Left ventricle myocardium inferior (tissue), 1 donor: ENCODE results near the gene NDST3. TPM values are rescaled to one million over a fixed set of nuclear protein-coding genes. Genes with fewer than 3 reads are reported as not detected.

Experiments used
- DNase-seq: peaks from one replicate; pipeline ENCODE4 v3.0.0-alpha.2; 2020
- H3K27ac ChIP-seq: fragments of 200-600 bp; replicated peaks from 2 replicates; pipeline ENCODE4 v1.8.0; 2021
- H3K27me3 ChIP-seq: fragments of 200-600 bp; 2 replicates; pipeline ENCODE4 v1.8.0; 2021; ENCODE audit warnings: low read depth
- H3K36me3 ChIP-seq: fragments of 200-600 bp; 2 replicates; pipeline ENCODE4 v1.8.0; 2021
- H3K4me1 ChIP-seq: fragments of 200-600 bp; 2 replicates; pipeline ENCODE4 v1.8.0; 2021
- H3K4me3 ChIP-seq: fragments of 200-600 bp; 2 replicates; pipeline ENCODE4 v1.8.0; 2021; ENCODE audit warnings: mild to moderate bottlenecking, moderate library complexity
- H3K9me3 ChIP-seq: fragments of 200-600 bp; replicated peaks from 2 replicates; pipeline ENCODE4 v1.8.0; 2021
- intact Hi-C: fragments of 100-400 bp; cut with micrococcal nuclease; formaldehyde crosslinking; loops from one replicate; pipeline ENCODE4 v1.11.0; 2022
- total RNA-seq: library from RNA; stranded (reverse); fragmentation: NEBNext Ultra II Directional; extraction: Animal tissue kit (Norgen Biotek cat#: 25700); gene quantifications from one replicate; pipeline ENCODE4 v1.2.1, GENCODE V29; 2021
- TF ChIP-seq, protein P1 (sequence below): fragments of 200-600 bp; IDR thresholded peaks from 2 replicates; pipeline ENCODE4 v1.8.0; 2021; ENCODE audit warnings: antibody characterized with exemption, mild to moderate bottlenecking, borderline replicate concordance
- donor health status: DM: no; HTN: yes; CAD: no; lungs with severe emphysema.

Gene NDST3
- total RNA-seq, 1 donor from 2014 or later = not detected

DNA sequence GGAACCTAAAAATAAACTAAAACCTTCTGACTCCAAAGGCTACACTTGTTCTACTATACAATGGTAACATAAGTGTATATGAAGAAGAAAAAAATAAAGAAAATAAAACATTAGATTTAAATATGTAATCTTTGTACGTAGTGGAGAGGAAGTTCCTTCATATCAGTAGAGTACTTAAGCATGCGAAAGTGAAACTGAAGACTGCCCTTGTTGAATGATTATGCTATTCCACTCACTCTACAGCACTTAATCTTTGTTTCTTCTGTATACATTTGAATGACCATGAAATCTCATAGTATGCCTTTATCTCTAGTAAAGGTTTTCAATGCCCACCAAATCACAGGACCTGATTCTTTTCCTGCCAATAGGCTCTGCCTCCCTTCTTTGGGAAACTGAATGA, 78.9 kb downstream of the NDST3 start:
- Histone ChIP-seq H3K4me1 (no peaks in the 10 kb centered on the region), H3K36me3 (no peaks in the 10 kb centered on the region), H3K27me3 (no peaks in the 10 kb centered on the region), H3K27ac (no peak overlapping the region), H3K9me3 (no peaks in the 10 kb centered on the region), H3K4me3 (no peak overlapping the region)
- TF ChIP-seq, protein P1, sequence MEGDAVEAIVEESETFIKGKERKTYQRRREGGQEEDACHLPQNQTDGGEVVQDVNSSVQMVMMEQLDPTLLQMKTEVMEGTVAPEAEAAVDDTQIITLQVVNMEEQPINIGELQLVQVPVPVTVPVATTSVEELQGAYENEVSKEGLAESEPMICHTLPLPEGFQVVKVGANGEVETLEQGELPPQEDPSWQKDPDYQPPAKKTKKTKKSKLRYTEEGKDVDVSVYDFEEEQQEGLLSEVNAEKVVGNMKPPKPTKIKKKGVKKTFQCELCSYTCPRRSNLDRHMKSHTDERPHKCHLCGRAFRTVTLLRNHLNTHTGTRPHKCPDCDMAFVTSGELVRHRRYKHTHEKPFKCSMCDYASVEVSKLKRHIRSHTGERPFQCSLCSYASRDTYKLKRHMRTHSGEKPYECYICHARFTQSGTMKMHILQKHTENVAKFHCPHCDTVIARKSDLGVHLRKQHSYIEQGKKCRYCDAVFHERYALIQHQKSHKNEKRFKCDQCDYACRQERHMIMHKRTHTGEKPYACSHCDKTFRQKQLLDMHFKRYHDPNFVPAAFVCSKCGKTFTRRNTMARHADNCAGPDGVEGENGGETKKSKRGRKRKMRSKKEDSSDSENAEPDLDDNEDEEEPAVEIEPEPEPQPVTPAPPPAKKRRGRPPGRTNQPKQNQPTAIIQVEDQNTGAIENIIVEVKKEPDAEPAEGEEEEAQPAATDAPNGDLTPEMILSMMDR = no peak
- DNase-seq = no peak
- intact Hi-C loops = no loop called here

DNA sequence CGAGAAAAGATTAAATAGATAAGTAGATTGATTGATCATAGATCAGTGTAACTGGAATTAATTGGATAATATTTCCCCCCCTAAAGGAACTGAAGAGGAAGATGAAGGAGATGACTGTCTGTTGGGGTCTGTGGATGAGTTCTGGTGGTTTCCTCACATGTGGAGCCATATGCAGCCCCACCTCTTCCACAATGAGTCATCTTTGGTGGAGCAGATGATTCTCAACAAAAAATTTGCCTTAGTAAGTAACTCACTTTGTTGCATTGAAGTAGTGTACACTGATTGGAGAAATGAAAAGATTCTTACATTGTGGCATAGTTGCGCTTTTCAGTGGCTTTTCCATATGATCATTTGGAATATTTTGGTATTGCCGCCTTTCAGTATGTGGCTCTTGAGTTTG, 80.4 kb downstream of the NDST3 start:
- no peak overlapping the region for H3K4me3 ChIP-seq
- intact Hi-C loops = no loop called here
- H3K9me3 ChIP-seq = no peaks in the 10 kb centered on the region
- H3K4me1 ChIP-seq = no peaks in the 10 kb centered on the region
- no peak overlapping the region for H3K27ac ChIP-seq
- DNase-seq = no peak
- no peaks in the 10 kb centered on the region for H3K36me3 ChIP-seq
- H3K27me3 ChIP-seq = no peaks in the 10 kb centered on the region
- TF ChIP-seq, protein P1 = no peak

DNA sequence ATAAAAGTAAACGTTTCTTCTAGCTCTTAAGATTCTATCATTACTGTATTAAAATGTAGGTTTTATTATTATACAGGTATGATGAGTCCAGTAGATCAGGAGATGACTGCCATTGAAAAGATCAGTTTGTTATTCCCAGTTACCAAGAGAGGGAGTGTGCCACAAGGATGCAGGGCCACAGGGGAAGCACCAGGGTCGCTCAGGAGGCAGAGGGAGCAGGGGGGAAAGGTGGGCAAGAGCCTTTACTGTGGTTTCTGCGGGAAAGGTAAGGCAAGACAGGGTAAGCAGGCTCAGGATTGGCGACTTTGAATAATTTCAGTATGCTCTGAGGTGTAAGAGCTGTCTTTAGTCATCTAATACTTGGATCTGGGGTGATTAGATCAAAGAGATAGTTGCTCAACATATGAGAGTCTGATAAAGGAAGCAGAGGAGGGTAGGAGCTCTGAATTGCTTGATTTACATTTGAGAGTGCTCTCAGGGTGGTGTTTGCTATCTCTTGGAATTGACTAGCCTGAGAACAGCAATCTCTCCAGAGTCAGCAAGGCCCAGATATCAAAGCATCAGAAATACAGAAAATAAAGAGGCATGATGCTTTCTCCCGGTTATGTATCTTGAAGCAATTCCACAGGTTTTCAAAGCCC, 86.0 kb downstream of the NDST3 start:
- no peaks in the 10 kb centered on the region for H3K36me3 ChIP-seq
- no peak overlapping the region for H3K4me3 ChIP-seq
- TF ChIP-seq, protein P1 = no peak
- no peak overlapping the region for H3K27ac ChIP-seq
- intact Hi-C loops = no loop called here
- DNase-seq = no peak
- no peaks in the 10 kb centered on the region for H3K4me1 ChIP-seq
- no peaks in the 10 kb centered on the region for H3K27me3 ChIP-seq
- no peaks in the 10 kb centered on the region for H3K9me3 ChIP-seq

DNA sequence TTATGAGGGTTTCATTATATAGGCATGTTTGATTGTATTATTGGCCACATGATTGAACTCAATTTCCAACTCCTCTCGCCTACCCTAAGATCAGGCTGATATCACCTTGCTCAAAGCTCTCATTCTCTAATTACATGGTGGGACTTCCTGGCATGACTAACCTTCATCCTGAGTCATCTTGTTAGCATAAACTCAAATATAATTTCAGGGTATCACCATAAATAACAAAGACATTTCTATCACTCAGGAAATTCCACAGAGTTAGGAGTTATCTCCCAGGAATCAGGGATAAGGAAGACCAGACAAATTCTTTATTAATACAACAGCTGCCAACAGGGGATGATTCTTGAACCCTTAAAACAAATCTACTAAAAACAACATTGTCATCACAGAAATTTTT, 90.7 kb downstream of the NDST3 start:
- H3K4me1 ChIP-seq = no peaks in the 10 kb centered on the region
- H3K9me3 ChIP-seq = peaks cover 19% of the 10 kb centered on the region
- no peak for DNase-seq
- H3K36me3 ChIP-seq = no peaks in the 10 kb centered on the region
- no peak overlapping the region for H3K4me3 ChIP-seq
- TF ChIP-seq, protein P1 = no peak
- H3K27ac ChIP-seq = no peak overlapping the region
- intact Hi-C loops = no loop called here
- no peaks in the 10 kb centered on the region for H3K27me3 ChIP-seq

DNA sequence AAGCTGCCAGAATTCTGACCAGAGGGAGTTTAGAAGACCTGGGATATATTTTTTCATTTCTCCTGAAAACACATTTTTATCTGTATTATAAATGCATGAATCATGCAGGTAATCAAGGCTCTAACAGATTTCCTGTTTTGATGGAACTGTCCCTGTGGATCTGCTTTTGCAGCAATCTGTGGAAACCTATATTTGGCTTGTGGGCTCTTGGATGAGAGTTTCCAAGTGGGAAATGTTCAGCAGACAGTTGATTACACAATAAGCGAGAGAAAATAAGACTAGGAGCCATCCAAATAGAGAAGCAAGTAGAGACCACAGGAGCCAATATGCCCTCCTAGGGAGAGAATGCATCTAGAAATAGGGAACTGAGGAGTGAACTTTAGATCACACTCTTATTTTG, 105.0 kb downstream of the NDST3 start:
- no peaks in the 10 kb centered on the region for H3K9me3 ChIP-seq
- DNase-seq = no peak
- no peaks in the 10 kb centered on the region for H3K36me3 ChIP-seq
- H3K4me1 ChIP-seq = no peaks in the 10 kb centered on the region
- TF ChIP-seq, protein P1 = no peak
- intact Hi-C loops = no loop called here
- H3K27ac ChIP-seq = no peak overlapping the region
- no peak overlapping the region for H3K4me3 ChIP-seq
- H3K27me3 ChIP-seq = no peaks in the 10 kb centered on the region

DNA sequence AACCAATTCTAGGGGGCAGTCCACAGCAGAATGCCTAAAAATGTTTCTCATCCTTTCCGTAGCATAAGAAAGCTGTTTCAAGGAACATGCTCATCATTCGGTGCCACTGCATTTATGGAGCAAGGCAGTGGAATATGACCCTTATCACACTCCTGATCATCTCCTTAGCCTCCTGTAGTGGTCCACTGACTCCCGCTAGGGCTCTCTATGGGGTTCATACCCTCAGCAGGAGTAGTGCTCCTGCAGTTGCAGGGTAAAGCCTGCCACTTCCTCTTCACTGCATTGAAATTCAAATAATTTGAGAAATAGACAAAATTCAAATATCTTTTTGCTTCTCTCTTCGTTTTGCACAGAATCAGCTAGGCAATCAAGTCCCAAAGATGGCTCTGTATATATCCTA, 107.0 kb downstream of the NDST3 start:
- no peaks in the 10 kb centered on the region for H3K9me3 ChIP-seq
- H3K36me3 ChIP-seq = no peaks in the 10 kb centered on the region
- intact Hi-C loops = no loop called here
- no peak for DNase-seq
- no peaks in the 10 kb centered on the region for H3K4me1 ChIP-seq
- TF ChIP-seq, protein P1 = no peak
- no peak overlapping the region for H3K4me3 ChIP-seq
- H3K27ac ChIP-seq = no peak overlapping the region
- H3K27me3 ChIP-seq = no peaks in the 10 kb centered on the region
